Cardiac fibroblast (primary cell): ENCODE results near the gene CCN6.
A peak's percentile ranks its signal among the peaks of the same experiment; 100 is the strongest.
"Not testable (repeated sequence)": the region's sequence is repeated elsewhere in the genome, so short reads cannot be mapped to it uniquely, and the experiment has no call there.

Experiments
- DNase-seq, 2 donors: peaks; one replicate each; pipeline versions ENCODE4 v3.0.0 to v3.0.0-alpha.2; 2010; ENCODE audit warnings: low read depth in 2 of 2
- H3K4me3 ChIP-seq, 2 donors: replicated peaks in 1 of 2; 1 replicate in 1 of 2; 2 replicates in 1 of 2; pipeline ENCODE4 v1.5.1; 2011; ENCODE audit warnings: low read depth in 2 of 2, low read length in 2 of 2, mild to moderate bottlenecking in 2 of 2, moderate library complexity in 1 of 2
- TF ChIP-seq, protein P1 (sequence below): IDR thresholded peaks from one replicate; pipeline ENCODE4 v1.5.1; 2011; ENCODE audit warnings: low read depth, mild to moderate bottlenecking, low read length, inconsistent platforms

CCN6 gene

DNA sequence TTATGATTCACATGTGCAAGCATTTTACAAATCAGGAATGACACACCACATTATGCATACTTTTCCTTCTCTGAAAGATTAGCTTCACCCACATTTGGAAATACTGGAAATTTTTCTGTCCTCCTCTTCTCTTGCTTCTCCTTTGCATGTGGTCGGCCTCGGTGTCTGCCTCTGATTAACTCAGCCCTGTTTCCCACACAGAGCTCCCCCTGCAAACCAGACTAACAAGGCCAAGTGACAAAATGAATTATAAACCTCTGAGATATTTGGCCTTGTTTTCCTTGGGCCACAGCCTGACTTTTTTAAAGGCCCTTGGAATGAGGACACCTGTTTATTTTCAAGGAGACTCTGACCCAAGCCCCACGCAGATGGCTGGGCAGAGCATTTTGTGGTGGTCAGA, 9.0 kb upstream of the CCN6 start:
- TF ChIP-seq, protein P1, sequence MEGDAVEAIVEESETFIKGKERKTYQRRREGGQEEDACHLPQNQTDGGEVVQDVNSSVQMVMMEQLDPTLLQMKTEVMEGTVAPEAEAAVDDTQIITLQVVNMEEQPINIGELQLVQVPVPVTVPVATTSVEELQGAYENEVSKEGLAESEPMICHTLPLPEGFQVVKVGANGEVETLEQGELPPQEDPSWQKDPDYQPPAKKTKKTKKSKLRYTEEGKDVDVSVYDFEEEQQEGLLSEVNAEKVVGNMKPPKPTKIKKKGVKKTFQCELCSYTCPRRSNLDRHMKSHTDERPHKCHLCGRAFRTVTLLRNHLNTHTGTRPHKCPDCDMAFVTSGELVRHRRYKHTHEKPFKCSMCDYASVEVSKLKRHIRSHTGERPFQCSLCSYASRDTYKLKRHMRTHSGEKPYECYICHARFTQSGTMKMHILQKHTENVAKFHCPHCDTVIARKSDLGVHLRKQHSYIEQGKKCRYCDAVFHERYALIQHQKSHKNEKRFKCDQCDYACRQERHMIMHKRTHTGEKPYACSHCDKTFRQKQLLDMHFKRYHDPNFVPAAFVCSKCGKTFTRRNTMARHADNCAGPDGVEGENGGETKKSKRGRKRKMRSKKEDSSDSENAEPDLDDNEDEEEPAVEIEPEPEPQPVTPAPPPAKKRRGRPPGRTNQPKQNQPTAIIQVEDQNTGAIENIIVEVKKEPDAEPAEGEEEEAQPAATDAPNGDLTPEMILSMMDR: no peak
- peak; percentile 71 to 90 for DNase-seq
- no peak overlapping the region for H3K4me3 ChIP-seq

- H3K4me3 ChIP-seq, DNase-seq: not testable (repeated sequence)
Measured at GRCh38 chr6:112047523-112047922, 6.4 kb upstream of the CCN6 start.

- TF ChIP-seq, protein P1: no peak
- no peak overlapping the region for H3K4me3 ChIP-seq
- no peak for DNase-seq
Measured at GRCh38 chr6:112049026-112049799, 4.7 kb upstream of the CCN6 start.

GRCh38 chr6:112049996-112050395, 3.9 kb upstream of the CCN6 start:
- no peak overlapping the region for H3K4me3 ChIP-seq
- DNase-seq: no peak
- TF ChIP-seq, protein P1: no peak

DNA sequence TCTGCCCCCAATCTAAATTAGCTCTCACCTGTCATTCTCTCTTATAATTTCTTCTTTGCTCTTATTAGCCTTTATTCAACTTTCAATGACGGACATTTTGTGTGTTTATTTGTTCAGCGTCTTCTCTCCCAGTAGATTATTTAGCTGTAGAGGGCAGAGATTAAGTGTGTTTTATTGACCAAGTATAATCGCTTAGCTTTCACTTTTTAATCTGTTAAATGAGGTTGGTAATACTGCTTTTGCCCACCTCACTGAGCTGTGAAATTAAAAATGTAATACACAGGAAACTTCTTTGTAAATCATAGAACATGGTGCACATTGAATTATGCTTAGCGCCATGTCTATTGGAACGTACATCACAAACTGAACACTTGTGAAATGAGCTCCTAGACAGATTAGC, 3.5 kb upstream of the CCN6 start:
- no peak for DNase-seq
- no peak overlapping the region for H3K4me3 ChIP-seq
- TF ChIP-seq, protein P1: no peak

DNA sequence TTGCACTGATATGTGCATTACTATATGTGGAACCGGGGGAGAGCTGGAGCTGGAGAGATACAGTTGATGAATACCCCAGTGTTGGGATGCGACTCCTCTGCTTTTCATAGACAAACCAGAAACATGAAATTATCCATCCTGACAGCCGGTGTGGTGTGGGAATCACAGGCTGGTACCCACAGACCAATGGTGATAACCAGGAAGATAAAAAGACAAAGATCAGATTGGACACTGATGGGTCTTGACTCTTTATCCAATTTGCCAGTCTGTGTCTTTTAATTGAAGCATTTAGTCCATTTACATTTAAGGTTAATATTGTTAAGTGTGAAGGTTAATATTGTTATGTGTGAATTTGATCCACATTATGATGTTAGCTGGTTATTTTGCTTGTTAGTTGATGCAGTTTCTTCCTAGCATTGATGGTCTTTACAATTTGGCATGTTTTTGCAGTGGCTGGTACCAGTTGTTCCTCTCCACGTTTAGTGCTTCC, 2.6 kb upstream of the CCN6 start:
- not testable (repeated sequence) for DNase-seq, H3K4me3 ChIP-seq

- TF ChIP-seq, protein P1: no peak
- H3K4me3 ChIP-seq: no peak overlapping the region
- no peak for DNase-seq
Measured at GRCh38 chr6:112054555-112055190, 769 bp downstream of the CCN6 start.
